ENCODE data around the gene CLTCL1. TPM values are rescaled to one million over a fixed set of nuclear protein-coding genes. Genes with fewer than 3 reads are reported as not detected.
"Not testable (repeated sequence)": the region's sequence is repeated elsewhere in the genome, so short reads cannot be mapped to it uniquely, and the experiment has no call there.

CLTCL1 gene
- total and polyA plus RNA-seq, 5 donors, result 16.6 to 26.7 (median 20.6) TPM

DNA sequence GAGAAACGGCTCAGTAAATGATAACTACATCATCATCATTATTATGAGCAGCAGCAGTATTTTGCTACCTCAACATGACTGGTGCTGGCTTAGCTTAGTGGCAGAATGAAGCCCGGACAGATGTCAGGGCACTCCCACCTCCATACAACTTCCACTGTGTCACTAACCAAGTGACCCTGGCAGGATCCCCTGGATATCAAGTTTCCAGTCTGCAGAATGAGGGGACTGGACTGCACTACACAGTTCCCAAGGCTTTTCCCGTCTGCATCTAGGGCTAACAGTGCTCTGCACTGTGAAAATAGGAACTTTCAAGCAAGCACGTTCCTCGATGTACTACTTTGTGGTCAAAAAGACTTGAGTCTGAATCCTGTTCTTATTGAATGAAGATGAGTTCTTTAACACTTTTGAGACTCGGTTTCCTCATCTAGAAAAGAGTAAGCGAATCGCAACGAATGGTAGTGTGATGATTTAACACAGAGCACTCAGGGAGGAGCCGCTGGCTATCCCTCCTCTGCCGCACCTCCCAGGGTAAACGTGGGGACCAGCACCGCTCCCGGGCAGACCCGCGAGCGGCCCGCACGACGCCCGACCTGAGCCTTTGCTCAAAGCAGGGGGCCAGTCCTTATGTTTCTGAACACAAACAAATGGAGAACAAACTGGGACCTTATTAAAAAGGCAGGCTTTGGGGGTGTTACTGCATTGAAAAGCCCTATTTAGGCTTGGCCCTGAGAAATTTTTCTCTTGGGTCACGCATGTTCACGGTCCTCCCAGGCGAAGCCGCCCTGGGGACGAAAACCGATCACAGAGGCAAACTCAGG lies 910 bp downstream of the CLTCL1 start:
- Histone ChIP-seq H3K4me1 (ENCODE audit: control insufficient read depth, insufficient read depth, low read length) (peaks cover 18% of the 10 kb centered on the region), H3K27me3 (ENCODE audit: control insufficient read depth, insufficient read depth) (no peaks in the 10 kb centered on the region), H3K4me3 (ENCODE audit: low read length) (peak overlapping the region; percentile 95), H3K9me3 (ENCODE audit: control insufficient read depth, low read length) (no peaks in the 10 kb centered on the region), H3K27ac (ENCODE audit: low read length) (peak overlapping the region; percentile 78)
- 18% methylated on average over 27 of the region's 27 CpGs for WGBS
- DNase-seq (peak in 2 of 3 donors; percentile 23 to 48), ATAC-seq (peak; percentile 26 to 34)
- intact Hi-C loops (cut with DNase I), result loop anchor here in 1 of 4 donors (5.0 kb wide), 1 partner anchor 113 kb away; the partner anchor contains the start of gene SLC25A1

DNA sequence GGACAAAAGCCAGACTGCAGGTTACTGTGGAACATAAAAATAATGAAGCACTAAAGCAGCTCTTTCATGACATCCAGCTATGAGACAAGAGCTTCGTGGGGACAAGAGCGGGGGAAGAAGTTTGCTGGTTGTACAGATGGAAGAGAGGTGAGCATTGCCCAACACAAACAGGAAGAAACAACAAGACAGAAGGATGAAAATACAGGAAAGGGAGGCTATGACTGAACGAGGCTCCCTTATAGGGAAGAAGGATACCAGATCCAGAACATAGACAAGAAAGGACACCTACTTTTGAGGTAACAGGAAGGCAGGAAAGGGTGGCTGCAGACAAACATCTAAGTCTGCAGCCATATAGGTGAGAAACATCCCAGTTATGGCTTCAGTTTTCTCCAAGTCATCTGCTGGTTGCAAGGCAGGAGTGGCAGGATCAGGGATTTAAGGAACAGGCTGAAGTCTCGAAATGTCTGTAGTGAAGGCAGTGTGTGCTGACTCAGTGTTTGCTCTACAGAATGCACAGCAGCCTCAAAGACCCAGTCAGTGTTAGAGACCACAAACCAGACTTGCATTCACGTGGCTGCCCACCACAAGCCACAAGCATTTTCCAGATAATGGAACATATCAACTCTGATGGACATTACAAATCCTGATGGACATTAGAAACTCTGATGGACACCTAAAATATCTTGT lies 1.9 kb downstream of the CLTCL1 start:
- Histone ChIP-seq H3K27ac (ENCODE audit: low read length) (no peak overlapping the region), H3K4me3 (ENCODE audit: low read length) (no peak overlapping the region), H3K27me3 (ENCODE audit: control insufficient read depth, insufficient read depth) (no peaks in the 10 kb centered on the region), H3K4me1 (ENCODE audit: control insufficient read depth, insufficient read depth, low read length) (peaks cover 19% of the 10 kb centered on the region), H3K9me3 (ENCODE audit: control insufficient read depth, low read length) (no peaks in the 10 kb centered on the region)
- 81% methylated on average over 5 of the region's 5 CpGs for whole genome bisulfite sequencing
- ATAC-seq, result no peak
- intact Hi-C loops (cut with DNase I), result loop anchor here in 1 of 4 donors (5.0 kb wide), 1 partner anchor 112 kb away; the partner anchor contains the start of gene SLC25A1
- DNase-seq, result no peak

DNA sequence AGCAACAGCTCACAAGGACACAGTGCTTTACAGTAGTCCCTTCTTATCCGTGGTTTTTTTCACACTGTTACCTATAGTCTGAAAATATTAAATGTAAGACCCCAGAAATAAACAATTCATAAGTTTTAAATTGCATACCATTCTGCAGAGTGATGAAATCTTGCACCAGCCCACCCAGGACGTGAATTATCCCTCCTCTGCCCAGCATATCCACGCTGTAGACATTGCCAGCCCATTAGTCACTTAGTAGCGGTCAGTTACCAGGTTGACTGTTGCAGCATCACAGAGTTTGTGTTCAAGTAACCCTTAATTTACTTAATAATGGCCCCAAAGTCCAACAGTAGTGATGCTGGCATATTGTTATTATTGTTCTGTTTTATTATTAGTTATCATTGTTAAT lies 3.6 kb downstream of the CLTCL1 start:
- Histone ChIP-seq H3K27me3 (ENCODE audit: control insufficient read depth, insufficient read depth) (no peaks in the 10 kb centered on the region), H3K4me1 (ENCODE audit: control insufficient read depth, insufficient read depth, low read length) (peaks cover 19% of the 10 kb centered on the region), H3K9me3 (ENCODE audit: control insufficient read depth, low read length) (no peaks in the 10 kb centered on the region), H3K4me3 (ENCODE audit: low read length) (no peak overlapping the region), H3K27ac (ENCODE audit: low read length) (peak overlapping the region; percentile 83)
- ATAC-seq (no peak), DNase-seq (no peak)
- WGBS, result 69% methylated on average over 4 of the region's 4 CpGs
- intact Hi-C loops (cut with DNase I), result no loop called here

DNA sequence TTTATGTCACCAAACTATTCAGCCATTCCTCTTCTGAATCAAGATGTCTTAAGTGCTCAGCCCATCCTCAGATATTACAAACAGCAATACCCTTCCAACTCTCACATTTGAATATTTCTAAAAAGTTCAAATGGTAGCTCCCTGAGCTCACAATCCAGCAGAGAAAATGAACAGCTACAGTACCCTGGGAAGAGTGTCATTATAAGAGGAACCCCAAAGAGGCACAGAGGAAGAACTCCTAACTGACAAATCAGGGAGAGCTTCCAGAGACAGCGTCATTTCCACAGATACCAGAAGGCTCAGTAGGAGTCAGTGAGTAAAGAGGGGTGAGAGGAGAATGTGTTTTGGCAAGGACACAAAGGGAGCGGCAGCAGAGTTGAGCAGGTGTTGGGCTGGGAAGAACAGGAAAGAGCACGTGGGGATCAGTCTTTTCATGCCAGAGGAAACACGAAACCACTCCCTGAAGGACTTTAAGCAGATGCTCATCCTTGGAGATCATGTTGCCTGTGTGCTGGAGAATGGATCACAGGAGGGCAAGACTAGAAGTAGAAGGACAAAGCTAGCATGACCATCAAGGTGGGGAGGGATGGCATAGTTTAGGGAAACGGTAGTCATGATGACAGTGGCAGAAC lies 4.3 kb downstream of the CLTCL1 start:
- Histone ChIP-seq H3K27ac (ENCODE audit: low read length) (peak overlapping the region; percentile 83), H3K4me3 (ENCODE audit: low read length) (no peak overlapping the region), H3K9me3 (ENCODE audit: control insufficient read depth, low read length) (no peaks in the 10 kb centered on the region), H3K27me3 (ENCODE audit: control insufficient read depth, insufficient read depth) (no peaks in the 10 kb centered on the region), H3K4me1 (ENCODE audit: control insufficient read depth, insufficient read depth, low read length) (peaks cover 16% of the 10 kb centered on the region)
- ATAC-seq (peak; percentile 15 to 40), DNase-seq (no peak)
- intact Hi-C loops (cut with DNase I), result no loop called here
- 49% methylated on average over 5 of the region's 5 CpGs for WGBS

DNA sequence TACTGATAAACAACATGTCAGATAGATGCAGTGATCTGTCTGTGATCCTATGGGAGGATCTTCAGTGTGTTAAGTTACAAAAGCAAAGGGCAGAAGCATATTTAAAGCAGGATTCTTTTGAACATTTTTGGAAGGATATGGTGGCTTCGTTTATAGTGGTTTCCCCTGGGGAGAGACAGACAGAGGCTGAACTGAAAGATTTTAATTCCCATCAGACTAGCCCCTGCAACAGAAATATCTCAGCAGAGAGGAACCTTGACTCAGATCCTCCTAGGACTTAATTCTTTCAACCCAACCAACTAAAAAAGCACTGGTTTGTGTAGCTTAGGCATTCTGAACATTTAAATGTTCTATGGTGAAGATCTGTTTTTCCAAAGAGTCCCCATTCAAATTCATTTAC lies 5.7 kb downstream of the CLTCL1 start:
- no peaks in the 10 kb centered on the region for H3K9me3 ChIP-seq (ENCODE audit: control insufficient read depth, low read length)
- 24% methylated on average over 1 of the region's 1 CpG for WGBS
- ATAC-seq (no peak), DNase-seq (no peak)
- no peak overlapping the region for H3K4me3 ChIP-seq (ENCODE audit: low read length)
- peaks cover 16% of the 10 kb centered on the region for H3K4me1 ChIP-seq (ENCODE audit: control insufficient read depth, insufficient read depth, low read length)
- H3K27ac ChIP-seq (ENCODE audit: low read length), result peak overlapping the region; percentile 57
- H3K27me3 ChIP-seq (ENCODE audit: control insufficient read depth, insufficient read depth), result no peaks in the 10 kb centered on the region
- intact Hi-C loops (cut with DNase I), result no loop called here

DNA sequence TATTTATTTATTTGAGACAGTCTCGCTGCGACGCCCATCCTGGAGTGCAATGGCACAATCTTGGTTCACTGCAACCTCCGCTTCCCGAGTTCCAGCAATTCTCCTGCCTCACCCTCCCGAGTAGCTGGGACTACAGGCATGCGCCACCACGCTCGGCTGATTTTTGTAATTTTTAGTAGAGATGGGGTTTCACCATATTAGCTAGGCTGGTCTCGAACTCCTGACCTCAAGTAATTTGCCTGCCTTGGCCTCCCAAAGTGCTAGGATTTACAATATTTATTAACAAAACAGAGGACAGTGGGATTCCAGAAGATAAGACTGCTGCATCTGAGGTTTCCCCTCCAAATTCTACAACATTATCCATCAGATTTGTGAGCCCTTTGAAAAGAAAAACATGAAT lies 12.4 kb downstream of the CLTCL1 start:
- H3K4me3 ChIP-seq (ENCODE audit: low read length); intact Hi-C loops (cut with DNase I); DNase-seq; H3K27ac ChIP-seq (ENCODE audit: low read length); H3K4me1 ChIP-seq (ENCODE audit: control insufficient read depth, insufficient read depth, low read length); H3K9me3 ChIP-seq (ENCODE audit: control insufficient read depth, low read length); ATAC-seq; H3K27me3 ChIP-seq (ENCODE audit: control insufficient read depth, insufficient read depth): not testable (repeated sequence)
- WGBS, result 96% methylated on average over 10 of the region's 10 CpGs

DNA sequence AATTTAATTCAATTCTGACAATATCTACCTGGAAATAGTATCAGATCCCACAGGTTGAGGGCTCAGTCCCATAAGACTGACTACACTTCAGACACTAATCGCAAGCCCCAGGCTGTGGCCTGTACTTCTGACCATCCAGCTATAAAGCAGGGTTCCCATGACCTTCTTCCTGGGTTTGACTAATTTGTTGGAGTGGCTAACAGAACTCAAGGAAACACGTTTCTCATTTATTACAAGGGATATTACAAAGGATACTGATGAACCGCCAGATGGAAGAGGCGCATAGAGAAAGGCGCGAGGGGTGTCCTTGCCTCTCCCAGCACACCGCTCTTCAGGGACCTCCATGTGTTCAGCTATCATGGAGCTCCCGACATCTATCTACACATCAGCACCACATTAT lies 13.7 kb downstream of the CLTCL1 start:
- Histone ChIP-seq H3K27ac (ENCODE audit: low read length) (peak overlapping the region; percentile 6), H3K4me3 (ENCODE audit: low read length) (no peak overlapping the region), H3K27me3 (ENCODE audit: control insufficient read depth, insufficient read depth) (no peaks in the 10 kb centered on the region), H3K4me1 (ENCODE audit: control insufficient read depth, insufficient read depth, low read length) (no peaks in the 10 kb centered on the region), H3K9me3 (ENCODE audit: control insufficient read depth, low read length) (no peaks in the 10 kb centered on the region)
- no peak for DNase-seq
- no peak for ATAC-seq
- intact Hi-C loops (cut with DNase I), result no loop called here
- WGBS, result 94% methylated on average over 8 of the region's 8 CpGs

DNA sequence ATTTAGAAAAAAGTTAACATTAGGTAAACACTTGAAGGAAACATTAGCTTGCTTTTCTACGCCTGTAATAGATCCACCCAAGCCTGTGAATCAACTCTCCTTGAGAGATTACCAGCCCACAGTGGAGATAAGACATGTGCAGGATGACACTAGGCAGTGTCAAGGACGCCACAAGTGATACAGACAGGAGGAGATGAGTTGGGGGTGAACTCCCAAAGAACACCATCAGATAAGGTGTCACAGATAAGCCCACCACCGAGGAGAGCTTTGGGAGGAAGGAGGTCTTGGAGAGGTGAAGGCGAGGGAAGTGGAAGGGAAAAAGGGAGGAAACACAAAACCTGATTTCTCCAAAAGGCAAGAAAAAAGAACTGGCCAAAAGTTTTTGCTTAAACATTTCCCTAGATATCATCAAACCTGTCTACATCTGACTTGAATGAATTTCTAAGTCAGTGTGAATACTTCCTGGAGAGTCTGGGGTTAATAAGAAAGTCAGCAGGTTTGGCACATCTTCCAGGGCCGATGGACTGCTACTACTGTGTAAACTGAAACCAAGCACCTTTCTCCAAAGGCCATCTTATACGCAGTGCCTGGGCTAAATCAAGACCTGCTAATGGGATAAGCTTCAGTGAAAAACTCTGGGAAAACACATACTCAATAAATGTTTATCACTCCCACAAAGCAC lies 15.5 kb downstream of the CLTCL1 start:
- Histone ChIP-seq H3K9me3 (ENCODE audit: control insufficient read depth, low read length) (no peaks in the 10 kb centered on the region), H3K4me3 (ENCODE audit: low read length) (no peak overlapping the region), H3K27me3 (ENCODE audit: control insufficient read depth, insufficient read depth) (no peaks in the 10 kb centered on the region), H3K4me1 (ENCODE audit: control insufficient read depth, insufficient read depth, low read length) (no peaks in the 10 kb centered on the region), H3K27ac (ENCODE audit: low read length) (peak overlapping the region; percentile 57)
- WGBS, result 51% methylated on average over 6 of the region's 6 CpGs
- ATAC-seq (peak; percentile 60 to 78), DNase-seq (no peak)
- intact Hi-C loops (cut with DNase I), result no loop called here

DNA sequence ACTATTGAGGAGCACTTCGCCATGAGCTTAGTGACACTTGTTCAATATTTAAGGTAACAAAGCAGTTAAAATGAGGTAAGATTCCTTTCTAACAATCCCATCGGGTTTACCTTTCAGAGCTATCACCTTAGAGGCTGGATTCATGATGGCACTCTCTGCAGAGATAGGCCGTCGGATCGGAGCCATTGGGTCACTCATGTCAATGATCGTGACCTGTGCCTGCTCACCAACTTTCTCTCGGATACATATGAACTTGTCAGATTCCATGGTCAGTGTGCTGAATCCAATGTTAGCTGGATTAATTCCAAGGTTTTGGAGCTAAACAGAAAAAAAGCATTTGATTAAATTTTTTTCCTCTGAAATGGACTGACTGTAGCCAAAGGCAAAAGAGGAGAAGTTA lies 16.0 kb downstream of the CLTCL1 start:
- 69% methylated on average over 7 of the region's 7 CpGs for WGBS

DNA sequence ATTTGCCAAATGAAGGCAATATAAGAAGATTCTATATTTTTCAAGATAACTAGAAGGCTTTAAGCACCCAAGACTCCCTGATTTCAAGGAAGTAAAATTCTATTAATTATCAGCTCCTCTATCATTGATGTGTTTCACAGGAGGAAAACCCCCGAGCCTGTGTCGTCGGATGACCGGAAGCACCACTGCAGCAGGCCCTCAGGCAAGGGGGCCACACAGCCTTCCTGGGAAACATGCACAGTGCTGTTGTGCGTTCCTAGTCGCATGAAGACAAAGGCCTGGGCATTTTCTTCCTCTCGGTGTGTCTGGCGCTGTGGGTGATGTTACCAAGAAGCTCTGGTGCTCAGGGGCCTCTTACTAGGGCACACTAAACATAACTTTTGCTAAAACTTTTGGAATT lies 16.4 kb downstream of the CLTCL1 start:
- Histone ChIP-seq H3K4me1 (ENCODE audit: control insufficient read depth, insufficient read depth, low read length) (no peaks in the 10 kb centered on the region), H3K4me3 (ENCODE audit: low read length) (no peak overlapping the region), H3K9me3 (ENCODE audit: control insufficient read depth, low read length) (no peaks in the 10 kb centered on the region), H3K27me3 (ENCODE audit: control insufficient read depth, insufficient read depth) (no peaks in the 10 kb centered on the region), H3K27ac (ENCODE audit: low read length) (no peak overlapping the region)
- DNase-seq, result no peak
- ATAC-seq, result no peak
- WGBS, result 92% methylated on average over 8 of the region's 8 CpGs
- intact Hi-C loops (cut with DNase I), result no loop called here

More for the DNA sequence above, 16.0 kb downstream of the CLTCL1 start:
- peak overlapping the region; percentile 14 for H3K27ac ChIP-seq (ENCODE audit: low read length)
- intact Hi-C loops (cut with DNase I), result no loop called here
- H3K9me3 ChIP-seq (ENCODE audit: control insufficient read depth, low read length), result no peaks in the 10 kb centered on the region
- no peaks in the 10 kb centered on the region for H3K4me1 ChIP-seq (ENCODE audit: control insufficient read depth, insufficient read depth, low read length)
- no peak for ATAC-seq
- no peak for DNase-seq
- H3K4me3 ChIP-seq (ENCODE audit: low read length), result no peak overlapping the region
- H3K27me3 ChIP-seq (ENCODE audit: control insufficient read depth, insufficient read depth), result no peaks in the 10 kb centered on the region

Data from right cardiac atrium (tissue), 5 donors.